A549 (cell line): Measurements from ENCODE around the gene GBX2. TPM values are rescaled to one million over a fixed set of nuclear protein-coding genes. Genes with fewer than 3 reads are reported as not detected.

Experiments
- ATAC-seq, 2 experiments: fragments of 200-7000 bp in 1 of 2; fragments of >200 bp in 1 of 2; cut with Nextera tagmentation in 1 of 2; cut with Tn5 transposase in 1 of 2; 3 replicates each; pipeline versions ENCODE4 v1.8.0 to v1.9.1; 2018 to 2020; ENCODE audit warnings: mild to moderate bottlenecking in 1 of 2, moderate library complexity in 1 of 2
- CTCF ChIA-PET: fragments of 300-600 bp; sonication (Branson Sonifier 250); formaldehyde crosslinking; extraction: SDS; loops from one replicate; lab custom pipeline; 2021; ENCODE audit warnings: antibody characterized with exemption, inconsistent platforms; lab: Yijun Ruan, JAX
- POLR2A ChIA-PET: fragments of 350-600 bp; formaldehyde crosslinking; extraction: SDS; loops from one replicate; lab custom pipeline; 2021; ENCODE audit warnings: antibody characterized with exemption, inconsistent platforms; lab: Yijun Ruan, JAX
- DNase-seq, 2 experiments: peaks; one replicate each; pipeline versions ENCODE4 v3.0.0 to v3.0.0-alpha.2; 2011 to 2016; ENCODE audit warnings: low read depth in 1 of 2, low spot score in 1 of 2
- FAIRE-seq: peaks from 2 replicates; lab custom pipeline; 2011; peaks lifted over from hg19 to GRCh38; lab: Jason Lieb, UNC
- H3K27ac ChIP-seq, 2 experiments: fragments of >200 bp; sonication (Bioruptor Twin); formaldehyde crosslinking; 3 replicates each; pipeline ENCODE4 v1.5.1; 2016 to 2017
- H3K4me1 ChIP-seq: fragments of >200 bp; sonication (Bioruptor Twin); formaldehyde crosslinking; 3 replicates; pipeline ENCODE4 v1.6.1; 2016
- H3K4me2 ChIP-seq: fragments of >200 bp; sonication (Bioruptor Twin); formaldehyde crosslinking; 3 replicates; pipeline ENCODE4 v1.6.1; 2016
- H3K4me3 ChIP-seq: fragments of >200 bp; sonication (Bioruptor Twin); formaldehyde crosslinking; 3 replicates; pipeline ENCODE4 v1.5.1; 2016
- H3K9me3 ChIP-seq: fragments of >200 bp; sonication (Bioruptor Twin); formaldehyde crosslinking; 3 replicates; pipeline ENCODE4 v1.6.1; 2016
- CBX2 ChIP-seq: fragments of 200-600 bp; sonication (generic); IDR thresholded peaks from 2 replicates; pipeline ENCODE4 v1.6.1; 2016; ENCODE audit warnings: low read depth, mild to moderate bottlenecking, borderline replicate concordance
- CHD2 ChIP-seq: fragments of 150-350 bp; IDR thresholded peaks from 2 replicates; pipeline ENCODE4 v1.6.1; 2014; ENCODE audit warnings: low read length; ENCODE audit not compliant: partially characterized antibody
- EP300 ChIP-seq, 2 experiments: fragments of >200 bp; sonication (Bioruptor Twin); formaldehyde crosslinking; IDR thresholded peaks; 2 replicates in 1 of 2; 3 replicates in 1 of 2; pipeline ENCODE4 v1.6.1; 2016 to 2017
- ESRRA ChIP-seq: fragments of 150-350 bp; IDR thresholded peaks from 2 replicates; pipeline ENCODE4 v1.6.1; 2014; ENCODE audit warnings: mild to moderate bottlenecking, low read length, borderline replicate concordance
- GATA3 ChIP-seq: IDR thresholded peaks from 2 replicates; pipeline ENCODE4 v1.6.1; 2012; ENCODE audit warnings: borderline replicate concordance
- HMGXB4 ChIP-seq: fragments of 250-450 bp; sonication (Bioruptor Pico); IDR thresholded peaks from 2 replicates; pipeline ENCODE4 v1.5.0; 2021; ENCODE audit warnings: mild to moderate bottlenecking, moderate library complexity, borderline replicate concordance
- JUN ChIP-seq, 2 experiments: fragments of >200 bp; sonication (Bioruptor Twin); formaldehyde crosslinking; IDR thresholded peaks; 2 replicates in 1 of 2; 3 replicates in 1 of 2; pipeline ENCODE4 v1.6.1; 2016 to 2017
- NPAS2 ChIP-seq: fragments of 250-450 bp; sonication (Bioruptor Pico); IDR thresholded peaks from 2 replicates; pipeline ENCODE4 v1.8.0; 2022; ENCODE audit warnings: mild to moderate bottlenecking, moderate library complexity, borderline replicate concordance
- POLR2A ChIP-seq: IDR thresholded peaks from 2 replicates; pipeline ENCODE4 v1.6.1; 2012; ENCODE audit warnings: mild to moderate bottlenecking, low read length
- RAD21 ChIP-seq, 2 experiments: fragments of >200 bp in 1 of 2; sonication (Bioruptor Twin) in 1 of 2; formaldehyde crosslinking in 1 of 2; IDR thresholded peaks in 1 of 2; conservative IDR thresholded peaks in 1 of 2; 2 replicates in 1 of 2; 3 replicates in 1 of 2; pipeline ENCODE4 v1.6.1; 2012 to 2018; ENCODE audit warnings: inconsistent platforms in 1 of 2
- RCOR1 ChIP-seq: fragments of 150-350 bp; IDR thresholded peaks from 2 replicates; pipeline ENCODE4 v1.6.1; 2014; ENCODE audit warnings: antibody characterized with exemption, low read length, low read depth
- SMC3 ChIP-seq: fragments of >200 bp; sonication (Bioruptor Twin); formaldehyde crosslinking; IDR thresholded peaks from 3 replicates; pipeline ENCODE4 v1.6.1; 2018; ENCODE audit warnings: inconsistent platforms
- TP53 ChIP-seq: fragments of 250-450 bp; sonication (Bioruptor Pico); IDR thresholded peaks from 2 replicates; pipeline ENCODE4 v1.5.0; 2021; ENCODE audit warnings: mild to moderate bottlenecking, moderate library complexity
- USF2 ChIP-seq: fragments of 450-650 bp; IDR thresholded peaks from 2 replicates; pipeline ENCODE4 v1.6.1; 2014; ENCODE audit warnings: antibody characterized with exemption
- WGBS: methylation state at CpG from one replicate; pipeline ENCODE4 v1.1.6; 2017; ENCODE audit errors: missing lambda C conversion rate; 5-methylcytosine and 5-hydroxymethylcytosine counted together
- polyA minus RNA-seq: library from RNA; depleted of rRNA, polyadenylated mRNA; stranded (reverse); fragments of >200 nt; gene quantifications from 2 replicates; pipeline ENCODE4 v1.2.3, GENCODE V29; 2011; rRNA and poly(A)+ RNA removed
- polyA plus RNA-seq, 4 experiments: library from polyadenylated mRNA; depleted of rRNA in 3 of 4; stranded (reverse); fragments of >200 nt; fragmentation: RNase III in 1 of 4; extraction: RNeasy Plus Mini Kit Qiagen cat#74134 plus additional on column Dnase treatment in 1 of 4; gene quantifications; 2 replicates in 3 of 4; 3 replicates in 1 of 4; pipeline ENCODE4 v1.2.3, GENCODE V29; 2011 to 2017
- TF ChIP-seq, protein P1 (sequence below): IDR thresholded peaks from 2 replicates; pipeline ENCODE4 v1.6.1; 2012; ENCODE audit warnings: low read depth, borderline replicate concordance
- TF ChIP-seq, protein P2 (sequence below): IDR thresholded peaks from 2 replicates; pipeline ENCODE4 v1.6.1; 2012

Gene GBX2
- polyA plus RNA-seq (2011; rRNA removed) (0.85 and 1.2 TPM in 2 replicates), polyA plus RNA-seq (2017; fragmentation: RNase III; extraction: RNeasy Plus Mini Kit Qiagen cat#74134 plus additional on column Dnase treatment) (1.7 to 1.9 TPM (median 1.7 TPM) in 3 replicates), polyA minus RNA-seq (0.45 and 0.92 TPM in 2 replicates)
- 2.8 and 3.4 TPM in 2 replicates for polyA plus RNA-seq (2012; cell fraction: cytosol; rRNA removed)
- 1.9 and 2.3 TPM in 2 replicates for polyA plus RNA-seq (2012; cell fraction: nucleus; rRNA removed)

- FAIRE-seq (no peak), ATAC-seq (peak; percentile 87 to 92), DNase-seq (peak; percentile 89 to 94)
- ChIA-PET CTCF (interaction anchor here (0.6 to 4.7 kb wide), 4 partner anchors 9 to 916 kb away, joined by 3 to 28 read pairs (median 10); no protein-coding TSS in a partner anchor), POLR2A (interaction anchor here (1.2 kb wide), 1 partner anchor 10 kb away, joined by 10 read pairs; no protein-coding TSS in a partner anchor)
- Histone ChIP-seq H3K9me3 (no peaks in the 10 kb centered on the region), H3K4me3 (peak within 1 kb of the TSS; percentile 73), H3K27ac (peak within 1 kb of the TSS; percentile 79 to 92), H3K4me1 (peaks cover 9% of the 10 kb centered on the region; the same call in 2 of the 3 replicates), H3K4me2 (peak within 1 kb of the TSS; percentile 89)
- TF ChIP-seq USF2 = peak; percentile 95
- no peak for TF ChIP-seq ESRRA
- TF ChIP-seq, protein P1, sequence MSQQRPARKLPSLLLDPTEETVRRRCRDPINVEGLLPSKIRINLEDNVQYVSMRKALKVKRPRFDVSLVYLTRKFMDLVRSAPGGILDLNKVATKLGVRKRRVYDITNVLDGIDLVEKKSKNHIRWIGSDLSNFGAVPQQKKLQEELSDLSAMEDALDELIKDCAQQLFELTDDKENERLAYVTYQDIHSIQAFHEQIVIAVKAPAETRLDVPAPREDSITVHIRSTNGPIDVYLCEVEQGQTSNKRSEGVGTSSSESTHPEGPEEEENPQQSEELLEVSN = peak; percentile 95
- TF ChIP-seq RAD21 (conservative IDR thresholded peaks at IDR 0.05 in 1 of 2, IDR thresholded peaks at IDR 0.05 in 1 of 2) = peak in 1 of 2 experiments; percentile 52; a peak in 3 of 5 replicates
- TF ChIP-seq CBX2 = no peak
- TF ChIP-seq, protein P2, sequence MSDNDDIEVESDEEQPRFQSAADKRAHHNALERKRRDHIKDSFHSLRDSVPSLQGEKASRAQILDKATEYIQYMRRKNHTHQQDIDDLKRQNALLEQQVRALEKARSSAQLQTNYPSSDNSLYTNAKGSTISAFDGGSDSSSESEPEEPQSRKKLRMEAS = peak; percentile 90
- no peak for TF ChIP-seq HMGXB4 (CRISPR knock-in tag)
- TF ChIP-seq POLR2A = peak; percentile 81
- peak in 1 of 2 experiments; percentile 55; a peak in 3 of 5 replicates for TF ChIP-seq JUN (IDR thresholded peaks at IDR 0.05)
- no peak; the same call in 2 of the 3 replicates for TF ChIP-seq SMC3
- WGBS = 28% methylated on average over 35 of the region's 105 CpGs
Measured at GRCh38 chr2:236168110-236169080, at the start of gene GBX2. Gene GBX2, minus strand, starts transcription at chr2:236168386. Its CDS starts 415 bp downstream, at chr2:236167971.

GRCh38 chr2:236217926-236218325 lies 49.7 kb upstream of the GBX2 start:
- ATAC-seq = no peak
- Histone ChIP-seq H3K27ac (no peak overlapping the region), H3K4me1 (no peaks in the 10 kb centered on the region), H3K4me3 (no peak overlapping the region), H3K4me2 (no peak overlapping the region), H3K9me3 (peaks cover 3% of the 10 kb centered on the region; the same call in 1 of the 3 replicates)
- ChIA-PET POLR2A (no interaction called here), CTCF (interaction anchor here (0.7 kb wide), 1 partner anchor 199 kb away, joined by 4 read pairs; no protein-coding TSS in a partner anchor)
- no peak for FAIRE-seq
- TF ChIP-seq GATA3 (no peak), NPAS2 (no peak), JUN (IDR thresholded peaks at IDR 0.05) (no peak), RCOR1 (no peak), TP53 (CRISPR knock-in tag) (no peak), CBX2 (no peak)
- WGBS = 44% methylated on average over 4 of the region's 4 CpGs
- DNase-seq = no peak

GRCh38 chr2:236216711-236217110 lies 48.5 kb upstream of the GBX2 start:
- ATAC-seq (no peak), DNase-seq (no peak)
- 96% methylated on average over 7 of the region's 7 CpGs for WGBS
- CTCF ChIA-PET = no interaction called here
- no peak for TF ChIP-seq CHD2
- no peak for TF ChIP-seq EP300 (IDR thresholded peaks at IDR 0.05)
- TF ChIP-seq TP53 (CRISPR knock-in tag) = no peak
- TF ChIP-seq POLR2A = no peak
- TF ChIP-seq, all 56 proteins: peak for 0
- POLR2A ChIA-PET = no interaction called here
- H3K9me3 ChIP-seq = no peaks in the 10 kb centered on the region
- H3K27ac ChIP-seq = no peak overlapping the region
- no peak for FAIRE-seq
- no peak overlapping the region for H3K4me3 ChIP-seq
- no peaks in the 10 kb centered on the region for H3K4me1 ChIP-seq
- no peak overlapping the region for H3K4me2 ChIP-seq
